Astrocyte (in vitro differentiated cells and primary cell): ENCODE measurements around the gene KIAA1614. TPM values are rescaled to one million over a fixed set of nuclear protein-coding genes. Genes with fewer than 3 reads are reported as not detected.

ENCODE experiments used
- DNase-seq: peaks from one replicate; pipeline ENCODE4 v3.0.0-alpha.2; 2010; ENCODE audit warnings: low read depth
- FAIRE-seq: peaks from 2 replicates; lab custom pipeline; 2011; peaks lifted over from hg19 to GRCh38; lab: Jason Lieb, UNC
- H2AFZ ChIP-seq: 2 replicates; pipeline ENCODE4 v1.6.0; 2012; ENCODE audit warnings: low read depth, low read length, inconsistent platforms
- H3K27ac ChIP-seq: 2 replicates; pipeline ENCODE4 v1.5.1; 2011; ENCODE audit warnings: low read depth, low read length, inconsistent platforms
- H3K27me3 ChIP-seq: 2 replicates; pipeline ENCODE4 v1.6.0; 2011; ENCODE audit warnings: low read length, inconsistent platforms; ENCODE audit not compliant: insufficient read depth
- H3K36me3 ChIP-seq: 2 replicates; pipeline ENCODE4 v1.5.1; 2011; ENCODE audit warnings: low read length, inconsistent platforms; ENCODE audit not compliant: insufficient read depth
- H3K4me1 ChIP-seq: 2 replicates; pipeline ENCODE4 v1.5.1; 2011; ENCODE audit warnings: low read length, inconsistent platforms; ENCODE audit not compliant: insufficient read depth
- H3K4me2 ChIP-seq: 2 replicates; pipeline ENCODE4 v1.6.0; 2012; ENCODE audit warnings: low read length, inconsistent platforms
- H3K4me3 ChIP-seq: 2 replicates; pipeline ENCODE4 v1.5.1; 2011; ENCODE audit warnings: low read depth, mild to moderate bottlenecking, low read length, inconsistent platforms; ENCODE audit not compliant: insufficient read depth
- H3K79me2 ChIP-seq: 2 replicates; pipeline ENCODE4 v1.6.0; 2012; ENCODE audit warnings: mild to moderate bottlenecking, low read length, inconsistent platforms; ENCODE audit not compliant: insufficient read depth
- H3K9ac ChIP-seq: 2 replicates; pipeline ENCODE4 v1.6.0; 2012; ENCODE audit warnings: mild to moderate bottlenecking, low read length, inconsistent platforms
- H3K9me3 ChIP-seq: 2 replicates; pipeline ENCODE4 v1.5.1; 2012; ENCODE audit warnings: low read depth, mild to moderate bottlenecking, low read length, inconsistent platforms; ENCODE audit not compliant: insufficient read depth
- H4K20me1 ChIP-seq: 2 replicates; pipeline ENCODE4 v1.6.0; 2012; ENCODE audit warnings: low read length, inconsistent platforms; ENCODE audit not compliant: insufficient read depth
- H3K27ac Mint-ChIP-seq: one replicate; pipeline ENCODE4 v1.8.0; 2021; ENCODE audit warnings: mild to moderate bottlenecking, mixed read lengths; ENCODE audit not compliant: unreplicated experiment
- H3K27me3 Mint-ChIP-seq: one replicate; pipeline ENCODE4 v1.8.0; 2021; ENCODE audit warnings: low read depth, mixed read lengths; ENCODE audit not compliant: unreplicated experiment
- H3K36me3 Mint-ChIP-seq: one replicate; pipeline ENCODE4 v1.8.0; 2021; ENCODE audit warnings: low read depth, mixed read lengths; ENCODE audit not compliant: unreplicated experiment
- H3K4me1 Mint-ChIP-seq: one replicate; pipeline ENCODE4 v1.8.0; 2021; ENCODE audit warnings: low read depth, mixed read lengths; ENCODE audit not compliant: unreplicated experiment
- H3K4me3 Mint-ChIP-seq: one replicate; pipeline ENCODE4 v1.8.0; 2021; ENCODE audit warnings: mild to moderate bottlenecking, moderate library complexity, mixed read lengths; ENCODE audit not compliant: unreplicated experiment
- H3K9me3 Mint-ChIP-seq: one replicate; pipeline ENCODE4 v1.8.0; 2021; ENCODE audit warnings: mild to moderate bottlenecking, mixed read lengths; ENCODE audit not compliant: unreplicated experiment
- CTCF ChIP-seq: IDR thresholded peaks from 2 replicates; pipeline ENCODE4 v1.5.1; 2011; ENCODE audit warnings: low read depth, mild to moderate bottlenecking, inconsistent platforms, low read length, moderate library complexity; ENCODE audit not compliant: insufficient read depth
- EZH2 ChIP-seq: IDR thresholded peaks from 2 replicates; pipeline ENCODE4 v1.6.1; 2012; ENCODE audit warnings: mild to moderate bottlenecking, low read length, inconsistent platforms; ENCODE audit not compliant: insufficient read depth
- total RNA-seq: library from RNA; stranded (reverse); gene quantifications from 2 replicates; pipeline ENCODE4 v1.2.1, GENCODE V29; 2021

Gene KIAA1614
- total RNA-seq, 1 donor from 2014 or later, result 0.84 TPM

- no peaks in the 10 kb centered on the region for H3K4me1 Mint-ChIP-seq
- Histone ChIP-seq H3K27ac (no peak overlapping the region), H3K36me3 (no peaks in the 10 kb centered on the region), H3K79me2 (no peaks in the 10 kb centered on the region), H2AFZ (no peak overlapping the region), H3K4me2 (no peak overlapping the region), H3K27me3 (no peaks in the 10 kb centered on the region), H3K4me3 (no peak overlapping the region), H3K9me3 (no peaks in the 10 kb centered on the region), H3K9ac (no peak overlapping the region), H4K20me1 (no peaks in the 10 kb centered on the region), H3K4me1 (no peaks in the 10 kb centered on the region)
- no peak overlapping the region for H3K27ac Mint-ChIP-seq
- peak overlapping the region; percentile 6 for H3K4me3 Mint-ChIP-seq
- DNase-seq (no peak), FAIRE-seq (no peak)
- peaks cover 9% of the 10 kb centered on the region for H3K9me3 Mint-ChIP-seq
- peaks cover 15% of the 10 kb centered on the region for H3K27me3 Mint-ChIP-seq
- peaks cover 16% of the 10 kb centered on the region for H3K36me3 Mint-ChIP-seq
- no peak for TF ChIP-seq CTCF
- no peak for TF ChIP-seq EZH2
Observed at GRCh38 chr1:180939711-180940103, 27.0 kb downstream of the KIAA1614 start.

- no peaks in the 10 kb centered on the region for H3K4me1 Mint-ChIP-seq
- no peak overlapping the region for H3K27ac Mint-ChIP-seq
- H3K79me2 ChIP-seq, result no peaks in the 10 kb centered on the region
- H3K9ac ChIP-seq, result no peak overlapping the region
- H2AFZ ChIP-seq, result no peak overlapping the region
- H3K4me3 ChIP-seq, result no peak overlapping the region
- no peak overlapping the region for H3K4me3 Mint-ChIP-seq
- no peak overlapping the region for H3K27ac ChIP-seq
- FAIRE-seq (no peak), DNase-seq (no peak)
- no peaks in the 10 kb centered on the region for H4K20me1 ChIP-seq
- no peaks in the 10 kb centered on the region for H3K36me3 ChIP-seq
- no peaks in the 10 kb centered on the region for H3K4me1 ChIP-seq
- peaks cover 9% of the 10 kb centered on the region for H3K9me3 Mint-ChIP-seq
- H3K36me3 Mint-ChIP-seq, result peaks cover 17% of the 10 kb centered on the region
- no peak for TF ChIP-seq CTCF
- TF ChIP-seq EZH2, result no peak
- H3K4me2 ChIP-seq, result no peak overlapping the region
- no peaks in the 10 kb centered on the region for H3K9me3 ChIP-seq
- peaks cover 14% of the 10 kb centered on the region for H3K27me3 Mint-ChIP-seq
- no peaks in the 10 kb centered on the region for H3K27me3 ChIP-seq
Observed at GRCh38 chr1:180940445-180940844, 27.7 kb downstream of the KIAA1614 start.

- no peaks in the 10 kb centered on the region for H3K4me1 ChIP-seq
- no peaks in the 10 kb centered on the region for H3K27me3 ChIP-seq
- H3K36me3 ChIP-seq, result no peaks in the 10 kb centered on the region
- Mint-ChIP-seq H3K27me3 (peaks cover 14% of the 10 kb centered on the region), H3K9me3 (peaks cover 15% of the 10 kb centered on the region), H3K4me1 (no peaks in the 10 kb centered on the region), H3K27ac (no peak overlapping the region), H3K36me3 (peaks cover 24% of the 10 kb centered on the region), H3K4me3 (no peak overlapping the region)
- H4K20me1 ChIP-seq, result no peaks in the 10 kb centered on the region
- H2AFZ ChIP-seq, result no peak overlapping the region
- H3K4me3 ChIP-seq, result no peak overlapping the region
- H3K79me2 ChIP-seq, result no peaks in the 10 kb centered on the region
- no peak for DNase-seq
- H3K4me2 ChIP-seq, result no peak overlapping the region
- no peak overlapping the region for H3K9ac ChIP-seq
- peaks cover 7% of the 10 kb centered on the region for H3K9me3 ChIP-seq
- TF ChIP-seq EZH2, result no peak
- no peak for TF ChIP-seq CTCF
- no peak for FAIRE-seq
- H3K27ac ChIP-seq, result no peak overlapping the region
Observed at GRCh38 chr1:180941518-180942275, 29.0 kb downstream of the KIAA1614 start.
